SU-DHL-6 (cell line): ENCODE data around the gene BPIFB6.

Experiments used
- H2AFZ ChIP-seq: fragments of 200-600 bp; sonication (generic); 2 replicates; pipeline ENCODE4 v1.6.1; 2014; ENCODE audit warnings: low read depth, mild to moderate bottlenecking, moderate library complexity, mixed read lengths, antibody characterized with exemption, low read length; ENCODE audit not compliant: severe bottlenecking
- H3F3A ChIP-seq: fragments of 200-600 bp; shearing (Covaris generic); 2 replicates; pipeline ENCODE4 v1.6.0; 2016; ENCODE audit warnings: antibody characterized with exemption, mild to moderate bottlenecking; ENCODE audit not compliant: insufficient read depth
- H3K27ac ChIP-seq: fragments of 200-600 bp; sonication (generic); 2 replicates; pipeline ENCODE4 v1.5.1; 2016; ENCODE audit warnings: low read depth, mild to moderate bottlenecking, low read length, moderate library complexity, mixed read lengths
- H3K27me3 ChIP-seq: fragments of 200-600 bp; sonication (generic), shearing (Covaris generic); 2 replicates; pipeline ENCODE4 v1.6.0; 2014; ENCODE audit warnings: mild to moderate bottlenecking, low read length
- H3K36me3 ChIP-seq: fragments of 200-600 bp; sonication (generic); 2 replicates; pipeline ENCODE4 v1.6.1; 2014; ENCODE audit warnings: mild to moderate bottlenecking, low read length, mixed read lengths
- H3K4me2 ChIP-seq: fragments of 300-600, 200-600 bp; shearing (Covaris generic), sonication (generic); 2 replicates; pipeline ENCODE4 v1.6.0; 2014; ENCODE audit warnings: low read length, low read depth, mild to moderate bottlenecking; ENCODE audit not compliant: poor library complexity, severe bottlenecking
- H3K4me3 ChIP-seq: fragments of 200-600 bp; sonication (generic); 2 replicates; pipeline ENCODE4 v1.5.1; 2014; ENCODE audit warnings: antibody characterized with exemption, low read length, mild to moderate bottlenecking, mixed read lengths; ENCODE audit not compliant: insufficient read depth, poor library complexity, severe bottlenecking
- H3K79me2 ChIP-seq: fragments of 200-600 bp; sonication (generic); 2 replicates; pipeline ENCODE4 v1.6.1; 2014; ENCODE audit warnings: mild to moderate bottlenecking, low read length, moderate library complexity; ENCODE audit not compliant: insufficient read depth
- H3K9ac ChIP-seq: fragments of 200-600 bp; sonication (generic); 2 replicates; pipeline ENCODE4 v1.7.0; 2014; ENCODE audit warnings: mild to moderate bottlenecking, low read length
- H3K9me2 ChIP-seq: fragments of 200-600 bp; sonication (generic); replicated peaks from 2 replicates; pipeline ENCODE4 v1.6.1; 2014; ENCODE audit warnings: low read length; ENCODE audit not compliant: insufficient read depth
- H3K9me3 ChIP-seq: fragments of 200-600 bp; sonication (generic); 2 replicates; pipeline ENCODE4 v1.6.1; 2014; ENCODE audit warnings: low read length, mixed read lengths; ENCODE audit not compliant: insufficient read depth
- H4K20me1 ChIP-seq: fragments of 200-600 bp; sonication (generic); 2 replicates; pipeline ENCODE4 v1.6.1; 2014; ENCODE audit warnings: low read depth, mild to moderate bottlenecking, antibody characterized with exemption, low read length, moderate library complexity, mixed read lengths
- CTCF ChIP-seq: fragments of 200-600 bp; sonication (generic); IDR thresholded peaks from one replicate; pipeline ENCODE4 v1.5.1; 2017; ENCODE audit warnings: antibody characterized with exemption, mild to moderate bottlenecking, low read length, moderate library complexity; ENCODE audit not compliant: insufficient read depth, poor library complexity, severe bottlenecking
- EZH2phosphoT487 ChIP-seq: fragments of 200-600 bp; sonication (generic), shearing (Covaris generic); conservative IDR thresholded peaks from 2 replicates; pipeline ENCODE4 v1.6.1; 2018; ENCODE audit warnings: mild to moderate bottlenecking, antibody characterized with exemption, low read length, moderate library complexity, mixed read lengths

BPIFB6 gene

GRCh38 chr20:33028875-33029274, 2.6 kb upstream of the BPIFB6 start:
- H4K20me1 ChIP-seq: no peaks in the 10 kb centered on the region
- H2AFZ ChIP-seq: no peak overlapping the region
- H3K36me3 ChIP-seq: no peaks in the 10 kb centered on the region
- no peaks in the 10 kb centered on the region for H3K9me2 ChIP-seq
- no peaks in the 10 kb centered on the region for H3K9me3 ChIP-seq
- TF ChIP-seq CTCF (no peak), EZH2phosphoT487 (no peak)
- no peaks in the 10 kb centered on the region for H3K27me3 ChIP-seq
- no peaks in the 10 kb centered on the region for H3F3A ChIP-seq
- no peak overlapping the region for H3K9ac ChIP-seq
- H3K79me2 ChIP-seq: no peaks in the 10 kb centered on the region
- H3K4me2 ChIP-seq: no peak overlapping the region
- H3K27ac ChIP-seq: no peak overlapping the region
- no peak overlapping the region for H3K4me3 ChIP-seq

- no peaks in the 10 kb centered on the region for H3K9me2 ChIP-seq
- H3K4me3 ChIP-seq: no peak overlapping the region
- no peak overlapping the region for H3K27ac ChIP-seq
- H2AFZ ChIP-seq: no peak overlapping the region
- H3F3A ChIP-seq: no peaks in the 10 kb centered on the region
- no peaks in the 10 kb centered on the region for H4K20me1 ChIP-seq
- H3K9me3 ChIP-seq: no peaks in the 10 kb centered on the region
- TF ChIP-seq EZH2phosphoT487: no peak
- no peak for TF ChIP-seq CTCF
- H3K79me2 ChIP-seq: no peaks in the 10 kb centered on the region
- no peak overlapping the region for H3K9ac ChIP-seq
- no peak overlapping the region for H3K4me2 ChIP-seq
- no peaks in the 10 kb centered on the region for H3K36me3 ChIP-seq
- H3K27me3 ChIP-seq: no peaks in the 10 kb centered on the region
Measured at GRCh38 chr20:33030076-33030475, 1.4 kb upstream of the BPIFB6 start.

DNA sequence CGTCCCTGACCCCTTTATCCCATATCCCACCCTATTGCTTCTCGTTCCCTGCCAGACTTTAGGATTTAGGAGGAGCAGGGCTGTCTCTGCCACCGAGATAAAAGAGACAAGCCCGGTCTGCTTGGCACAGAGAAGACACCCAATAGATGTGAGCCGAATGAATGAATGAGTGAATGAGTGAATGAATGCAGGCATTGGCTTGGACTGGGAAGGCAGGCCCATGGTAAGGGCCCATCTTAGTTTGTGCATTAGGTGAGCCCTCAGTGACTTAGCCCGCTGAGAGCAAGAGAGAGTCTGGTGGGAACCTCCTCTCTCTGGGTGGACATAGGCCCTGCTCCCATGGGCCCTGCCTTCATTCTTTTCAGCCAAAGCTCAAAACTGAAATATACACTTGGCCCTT, 879 bp upstream of the BPIFB6 start:
- Histone ChIP-seq H3K27me3 (no peaks in the 10 kb centered on the region), H3K4me3 (no peak overlapping the region)
- TF ChIP-seq EZH2phosphoT487: no peak
- TF ChIP-seq CTCF: no peak

DNA sequence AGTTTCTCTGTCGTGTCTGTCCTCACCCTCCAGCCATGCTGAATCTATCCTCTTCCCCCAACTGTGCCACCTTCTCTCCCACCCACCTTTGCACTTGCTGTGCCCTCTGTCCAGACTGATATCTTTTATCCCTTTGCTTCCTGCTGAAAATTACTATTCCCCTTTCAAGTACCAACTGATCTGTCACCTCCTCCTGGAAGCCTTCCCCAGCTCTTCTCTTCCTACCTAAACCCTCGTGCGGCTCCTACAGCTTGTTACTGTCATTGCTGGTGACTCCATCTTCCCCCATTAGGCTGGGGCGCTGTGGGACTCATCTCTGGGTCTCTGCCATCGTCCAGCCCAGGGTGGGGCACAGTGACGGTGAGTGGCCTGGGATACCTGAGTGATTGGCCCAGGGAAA, 1.1 kb downstream of the BPIFB6 start:
- no peaks in the 10 kb centered on the region for H3K9me3 ChIP-seq
- no peak overlapping the region for H2AFZ ChIP-seq
- no peaks in the 10 kb centered on the region for H4K20me1 ChIP-seq
- H3K79me2 ChIP-seq: no peaks in the 10 kb centered on the region
- no peaks in the 10 kb centered on the region for H3K27me3 ChIP-seq
- H3K4me2 ChIP-seq: no peak overlapping the region
- H3K9ac ChIP-seq: no peak overlapping the region
- H3K4me3 ChIP-seq: no peak overlapping the region
- TF ChIP-seq CTCF: no peak
- TF ChIP-seq EZH2phosphoT487: no peak
- H3F3A ChIP-seq: no peaks in the 10 kb centered on the region
- no peaks in the 10 kb centered on the region for H3K36me3 ChIP-seq
- H3K27ac ChIP-seq: no peak overlapping the region
- no peaks in the 10 kb centered on the region for H3K9me2 ChIP-seq

More for the DNA sequence above, 879 bp upstream of the BPIFB6 start:
- no peaks in the 10 kb centered on the region for H4K20me1 ChIP-seq
- H3F3A ChIP-seq: no peaks in the 10 kb centered on the region
- H3K27ac ChIP-seq: no peak overlapping the region
- H3K9me3 ChIP-seq: no peaks in the 10 kb centered on the region
- no peak overlapping the region for H3K9ac ChIP-seq
- H3K79me2 ChIP-seq: no peaks in the 10 kb centered on the region
- no peaks in the 10 kb centered on the region for H3K9me2 ChIP-seq
- H3K4me2 ChIP-seq: no peak overlapping the region
- H3K36me3 ChIP-seq: no peaks in the 10 kb centered on the region
- no peak overlapping the region for H2AFZ ChIP-seq
